Placental epithelial cell (primary cell): ENCODE measurements around the gene HEXB. TPM values are rescaled to one million over a fixed set of nuclear protein-coding genes. Genes with fewer than 3 reads are reported as not detected.

Experiments
- small RNA-seq: library from RNA; depleted of rRNA; stranded (forward); fragments of <200 nt; gene quantifications from one replicate; pipeline ENCODE3, GENCODE V24; 2012
- total RNA-seq: library from RNA; depleted of rRNA; stranded (reverse); fragments of >200 nt; gene quantifications from 2 replicates; pipeline ENCODE4 v1.2.3, GENCODE V29; 2012

HEXB gene
- total RNA-seq = 33.4 and 84.0 TPM in 2 replicates

DNA sequence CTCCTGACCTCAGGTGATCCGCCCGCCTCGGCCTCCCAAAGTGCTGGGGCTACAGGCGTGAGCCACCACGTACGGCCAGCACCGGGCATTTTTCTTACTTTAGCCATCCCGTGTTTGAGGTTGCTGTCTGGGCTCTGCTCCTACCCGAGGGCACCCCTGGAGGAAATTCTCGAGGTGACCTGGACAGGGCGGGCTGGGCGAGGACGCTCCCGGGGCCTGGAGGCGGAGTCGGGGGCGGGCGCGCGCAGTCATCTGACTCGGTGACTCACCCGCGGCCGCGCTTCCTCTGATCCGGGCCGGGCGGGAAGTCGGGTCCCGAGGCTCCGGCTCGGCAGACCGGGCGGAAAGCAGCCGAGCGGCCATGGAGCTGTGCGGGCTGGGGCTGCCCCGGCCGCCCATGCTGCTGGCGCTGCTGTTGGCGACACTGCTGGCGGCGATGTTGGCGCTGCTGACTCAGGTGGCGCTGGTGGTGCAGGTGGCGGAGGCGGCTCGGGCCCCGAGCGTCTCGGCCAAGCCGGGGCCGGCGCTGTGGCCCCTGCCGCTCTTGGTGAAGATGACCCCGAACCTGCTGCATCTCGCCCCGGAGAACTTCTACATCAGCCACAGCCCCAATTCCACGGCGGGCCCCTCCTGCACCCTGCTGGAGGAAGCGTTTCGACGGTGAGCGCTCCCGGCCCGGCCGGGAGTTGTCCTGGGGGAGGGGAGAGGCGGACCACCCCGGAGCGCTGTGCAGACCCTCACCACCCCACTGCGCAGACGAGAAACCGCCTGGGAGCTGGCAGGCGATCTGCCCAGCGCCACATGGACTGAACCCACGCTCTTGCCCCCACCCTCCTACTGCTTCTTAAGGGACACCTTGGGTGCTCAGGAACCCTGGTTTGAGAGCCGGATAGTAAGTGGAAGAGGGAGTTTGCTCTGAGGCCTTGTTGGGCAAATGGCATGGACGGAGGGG lies at the start of gene HEXB:
Gene HEXB, plus strand, starts transcription at position 334 of the 952 bp plus-strand sequence. Its CDS starts 28 bp downstream, at position 362.

DNA sequence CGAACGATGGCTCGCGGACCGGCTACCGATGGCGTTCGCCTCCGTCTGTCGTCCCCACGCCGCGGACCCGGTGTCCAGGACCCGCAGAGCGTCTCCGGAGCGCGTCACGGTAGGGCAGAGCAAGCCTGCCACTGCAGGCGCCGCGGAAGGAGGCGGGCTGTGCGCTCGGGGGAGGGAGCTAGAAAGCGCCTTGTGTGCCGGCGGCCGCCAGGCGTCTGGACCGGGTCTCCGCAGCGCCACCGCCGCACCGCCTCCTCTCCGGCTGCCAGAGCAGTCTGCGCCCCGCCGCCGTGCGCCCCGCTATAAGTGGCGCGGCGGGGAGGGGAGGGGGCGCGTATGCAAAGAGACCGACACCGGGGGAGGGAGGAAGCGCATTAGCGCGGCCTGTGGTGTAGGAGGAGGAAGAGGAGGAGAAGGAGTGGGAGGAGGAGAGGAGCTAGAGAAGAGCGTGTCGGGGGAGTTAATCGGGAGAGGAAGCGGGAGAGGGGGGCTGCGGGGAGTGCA lies 44.5 kb upstream of the HEXB start, which contains the start of gene ENC1:
Gene ENC1, minus strand, starts transcription at position 279 of the 504 bp plus-strand sequence. CDS start 4,243 bp downstream, outside the sequence.

DNA sequence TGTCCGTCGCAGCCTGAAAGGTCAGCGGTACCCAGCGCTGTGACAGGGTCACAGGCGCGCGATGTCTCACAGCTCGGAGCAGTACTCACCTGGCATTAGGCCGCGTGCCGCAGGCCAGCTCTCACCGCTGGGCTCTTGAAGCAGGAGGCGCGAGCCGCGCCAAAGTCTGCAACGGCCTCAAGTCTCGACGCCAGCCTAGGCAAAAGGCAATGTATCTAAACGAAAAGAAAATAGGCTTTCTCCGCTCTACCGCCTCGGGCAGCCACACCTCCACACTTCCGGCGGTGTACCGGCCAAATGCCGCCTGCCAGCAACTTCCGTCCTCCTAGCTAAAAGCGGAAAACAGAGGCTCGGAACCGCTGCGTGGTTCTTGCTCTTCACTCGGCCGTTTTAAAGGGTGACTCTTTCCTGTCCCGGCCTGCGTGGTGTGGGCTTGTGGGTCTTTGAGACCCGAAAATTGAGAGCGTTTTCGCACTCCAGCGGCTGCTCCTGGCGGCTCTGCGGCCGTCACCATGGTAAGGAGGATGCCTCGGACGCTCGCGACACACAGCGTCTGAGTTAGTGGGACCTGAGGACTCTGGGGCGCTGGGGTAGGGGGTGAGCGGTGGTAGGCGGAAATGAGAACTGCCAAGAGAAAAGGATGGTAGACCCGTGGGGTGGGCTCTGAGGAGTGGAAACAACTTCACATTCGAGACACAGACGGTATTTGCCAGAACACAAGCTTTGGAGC lies 82.0 kb downstream of the HEXB start, which contains the start of the genes GFM2 and NSA2:
Gene GFM2, minus strand, starts transcription at position 269 of the 730 bp plus-strand sequence. CDS start 3,375 bp downstream, outside the sequence.
Gene NSA2, plus strand, starts transcription at position 401 of the 730 bp plus-strand sequence. Its CDS starts 112 bp downstream, at position 513.

Small RNAs within 50 kb of the gene (small RNA-seq; reads per million reads assigned to genes)
- not detected for gene RNU6-658P

Other genes with a start within 250 kb of the HEXB start
- 12.6 and 22.2 TPM in 2 replicates for gene ENC1, start 44.5 kb upstream of the HEXB start, total RNA-seq
- gene GFM2, start 81.9 kb downstream of the HEXB start, total RNA-seq = 40.8 and 52.5 TPM in 2 replicates
- 70.3 and 82.1 TPM in 2 replicates for gene NSA2, start 82.0 kb downstream of the HEXB start, total RNA-seq
- gene FAM169A, start 181.2 kb downstream of the HEXB start, total RNA-seq = 2.0 and 3.1 TPM in 2 replicates